ENCODE data around the gene FHAD1. TPM values are rescaled to one million over a fixed set of nuclear protein-coding genes. Genes with fewer than 3 reads are reported as not detected.

Gene FHAD1
- total RNA-seq, 1 experiment from 2014 or later = 3.5 TPM

DNA sequence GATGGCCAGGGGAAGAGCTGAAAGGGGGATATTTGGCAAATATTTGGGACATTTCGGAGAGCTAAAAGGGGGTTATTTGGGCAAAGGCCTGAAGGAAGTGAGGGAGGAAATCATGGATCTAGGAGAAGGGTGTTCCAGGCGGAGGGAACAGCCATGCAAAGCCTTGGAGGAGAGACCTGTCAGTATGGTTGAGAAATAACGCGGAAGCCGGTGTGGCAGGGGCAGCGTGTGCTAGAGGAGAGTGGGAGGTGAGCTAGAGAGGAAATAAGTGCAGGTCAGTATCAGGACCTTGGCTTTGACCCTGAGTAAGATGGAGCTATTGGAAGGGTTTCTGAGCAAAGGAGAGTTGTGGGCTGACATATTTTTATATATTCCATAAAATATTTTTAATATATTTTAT, 194.2 kb downstream of the FHAD1 start:
- no peak overlapping the region for H2AFZ ChIP-seq (ENCODE audit: low read depth, low read length, poor library complexity, severe bottlenecking)
- BruUV-seq (replicated peaks) = no TSS peak
- intact Hi-C loops (cut with micrococcal nuclease) = no loop called here
- H3K27ac ChIP-seq (ENCODE audit: low read depth, low read length) = no peak overlapping the region
- H3K4me3 ChIP-seq (replicated peaks in 1 of 2; ENCODE audit: low read depth in 1 of 2, low read length in 2 of 2) = no peak overlapping the region
- ChIA-PET POLR2A (no interaction called here), RAD21 (ENCODE audit: low non-redundant PET in 1 of 2, low total read pairs in 2 of 2, uncharacterized antibody in 2 of 2, unreplicated experiment in 2 of 2) (no interaction called here), CTCF (no interaction called here)
- H3K4me2 ChIP-seq (ENCODE audit: low read length) = no peak overlapping the region
- DNase-seq (ENCODE audit: low read depth, low spot score) = no peak
- H3K9ac ChIP-seq (ENCODE audit: low read length) = no peak overlapping the region
- H3K36me3 ChIP-seq (ENCODE audit: control insufficient read depth in 1 of 2, insufficient read depth in 2 of 2, low read length in 2 of 2) = no peaks in the 10 kb centered on the region
- H4K20me1 ChIP-seq (ENCODE audit: insufficient read depth) = no peaks in the 10 kb centered on the region
- TF ChIP-seq EZH2phosphoT487 (IDR thresholded peaks at IDR 0.05; ENCODE audit: borderline replicate concordance) (no peak), SP1 (IDR thresholded peaks at IDR 0.05; ENCODE audit: low read depth) (no peak), POLR2AphosphoS5 (IDR thresholded peaks at IDR 0.05; ENCODE audit: low read depth, low read length) (no peak), CEBPB (IDR thresholded peaks at IDR 0.05; ENCODE audit: low read depth) (no peak), ZFX (IDR thresholded peaks at IDR 0.05) (no peak), SIN3A (IDR thresholded peaks at IDR 0.05; ENCODE audit: low read depth) (no peak), SRF (IDR thresholded peaks at IDR 0.05; ENCODE audit: low read depth) (no peak), ELF1 (IDR thresholded peaks at IDR 0.05; ENCODE audit: borderline replicate concordance, low read depth) (no peak), JUND (IDR thresholded peaks at IDR 0.05) (no peak), YY1 (IDR thresholded peaks at IDR 0.05; ENCODE audit: extremely low read depth, insufficient replicate concordance, low read depth, low read length) (no peak), POLR2A (IDR thresholded peaks at IDR 0.05; ENCODE audit: borderline replicate concordance, extremely low read depth, insufficient read depth, insufficient read length) (no peak), EGR1 (IDR thresholded peaks at IDR 0.05; ENCODE audit: low read depth) (no peak), FOSL1 (IDR thresholded peaks at IDR 0.05; ENCODE audit: low read depth) (no peak)
- TF ChIP-seq, protein P1, sequence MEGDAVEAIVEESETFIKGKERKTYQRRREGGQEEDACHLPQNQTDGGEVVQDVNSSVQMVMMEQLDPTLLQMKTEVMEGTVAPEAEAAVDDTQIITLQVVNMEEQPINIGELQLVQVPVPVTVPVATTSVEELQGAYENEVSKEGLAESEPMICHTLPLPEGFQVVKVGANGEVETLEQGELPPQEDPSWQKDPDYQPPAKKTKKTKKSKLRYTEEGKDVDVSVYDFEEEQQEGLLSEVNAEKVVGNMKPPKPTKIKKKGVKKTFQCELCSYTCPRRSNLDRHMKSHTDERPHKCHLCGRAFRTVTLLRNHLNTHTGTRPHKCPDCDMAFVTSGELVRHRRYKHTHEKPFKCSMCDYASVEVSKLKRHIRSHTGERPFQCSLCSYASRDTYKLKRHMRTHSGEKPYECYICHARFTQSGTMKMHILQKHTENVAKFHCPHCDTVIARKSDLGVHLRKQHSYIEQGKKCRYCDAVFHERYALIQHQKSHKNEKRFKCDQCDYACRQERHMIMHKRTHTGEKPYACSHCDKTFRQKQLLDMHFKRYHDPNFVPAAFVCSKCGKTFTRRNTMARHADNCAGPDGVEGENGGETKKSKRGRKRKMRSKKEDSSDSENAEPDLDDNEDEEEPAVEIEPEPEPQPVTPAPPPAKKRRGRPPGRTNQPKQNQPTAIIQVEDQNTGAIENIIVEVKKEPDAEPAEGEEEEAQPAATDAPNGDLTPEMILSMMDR (IDR thresholded peaks at IDR 0.05 in 2 of 3, conservative IDR thresholded peaks at IDR 0.05 in 1 of 3; ENCODE audit: borderline replicate concordance in 1 of 3, insufficient read depth in 1 of 3, low read depth in 2 of 3, low read length in 2 of 3) = no peak
- TF ChIP-seq, protein P2, sequence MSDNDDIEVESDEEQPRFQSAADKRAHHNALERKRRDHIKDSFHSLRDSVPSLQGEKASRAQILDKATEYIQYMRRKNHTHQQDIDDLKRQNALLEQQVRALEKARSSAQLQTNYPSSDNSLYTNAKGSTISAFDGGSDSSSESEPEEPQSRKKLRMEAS (IDR thresholded peaks at IDR 0.05) = no peak
- TF ChIP-seq, protein P3, sequence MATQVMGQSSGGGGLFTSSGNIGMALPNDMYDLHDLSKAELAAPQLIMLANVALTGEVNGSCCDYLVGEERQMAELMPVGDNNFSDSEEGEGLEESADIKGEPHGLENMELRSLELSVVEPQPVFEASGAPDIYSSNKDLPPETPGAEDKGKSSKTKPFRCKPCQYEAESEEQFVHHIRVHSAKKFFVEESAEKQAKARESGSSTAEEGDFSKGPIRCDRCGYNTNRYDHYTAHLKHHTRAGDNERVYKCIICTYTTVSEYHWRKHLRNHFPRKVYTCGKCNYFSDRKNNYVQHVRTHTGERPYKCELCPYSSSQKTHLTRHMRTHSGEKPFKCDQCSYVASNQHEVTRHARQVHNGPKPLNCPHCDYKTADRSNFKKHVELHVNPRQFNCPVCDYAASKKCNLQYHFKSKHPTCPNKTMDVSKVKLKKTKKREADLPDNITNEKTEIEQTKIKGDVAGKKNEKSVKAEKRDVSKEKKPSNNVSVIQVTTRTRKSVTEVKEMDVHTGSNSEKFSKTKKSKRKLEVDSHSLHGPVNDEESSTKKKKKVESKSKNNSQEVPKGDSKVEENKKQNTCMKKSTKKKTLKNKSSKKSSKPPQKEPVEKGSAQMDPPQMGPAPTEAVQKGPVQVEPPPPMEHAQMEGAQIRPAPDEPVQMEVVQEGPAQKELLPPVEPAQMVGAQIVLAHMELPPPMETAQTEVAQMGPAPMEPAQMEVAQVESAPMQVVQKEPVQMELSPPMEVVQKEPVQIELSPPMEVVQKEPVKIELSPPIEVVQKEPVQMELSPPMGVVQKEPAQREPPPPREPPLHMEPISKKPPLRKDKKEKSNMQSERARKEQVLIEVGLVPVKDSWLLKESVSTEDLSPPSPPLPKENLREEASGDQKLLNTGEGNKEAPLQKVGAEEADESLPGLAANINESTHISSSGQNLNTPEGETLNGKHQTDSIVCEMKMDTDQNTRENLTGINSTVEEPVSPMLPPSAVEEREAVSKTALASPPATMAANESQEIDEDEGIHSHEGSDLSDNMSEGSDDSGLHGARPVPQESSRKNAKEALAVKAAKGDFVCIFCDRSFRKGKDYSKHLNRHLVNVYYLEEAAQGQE (IDR thresholded peaks at IDR 0.05; ENCODE audit: low read depth) = no peak
- TF ChIP-seq, protein P4, sequence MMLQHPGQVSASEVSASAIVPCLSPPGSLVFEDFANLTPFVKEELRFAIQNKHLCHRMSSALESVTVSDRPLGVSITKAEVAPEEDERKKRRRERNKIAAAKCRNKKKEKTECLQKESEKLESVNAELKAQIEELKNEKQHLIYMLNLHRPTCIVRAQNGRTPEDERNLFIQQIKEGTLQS (IDR thresholded peaks at IDR 0.05) = no peak
- H3K79me2 ChIP-seq (ENCODE audit: insufficient read depth, low read length) = no peaks in the 10 kb centered on the region
- H3K27me3 ChIP-seq (ENCODE audit: insufficient read depth, low read length) = no peaks in the 10 kb centered on the region
- ATAC-seq = no peak
- no peaks in the 10 kb centered on the region for H3K4me1 ChIP-seq (ENCODE audit: control insufficient read depth in 1 of 2, insufficient read depth in 2 of 2, low read length in 2 of 2)
- H3K9me3 ChIP-seq (ENCODE audit: control insufficient read depth in 1 of 2, insufficient read depth in 1 of 2, low read depth in 1 of 2, low read length in 2 of 2) = no peaks in the 10 kb centered on the region
- no peaks in the 10 kb centered on the region for H3K9me2 ChIP-seq (ENCODE audit: insufficient read depth)

All from HCT116 (cell line).